GM12878 (cell line): ENCODE measurements around the gene MRPL1. TPM values are rescaled to one million over a fixed set of nuclear protein-coding genes. Genes with fewer than 3 reads are reported as not detected.

ENCODE experiments used
- ATF7 ChIP-seq: fragments of 450-650 bp; IDR thresholded peaks from 2 replicates; pipeline ENCODE4 v1.6.1; 2016; ENCODE audit warnings: low read depth, mild to moderate bottlenecking
- BACH1 ChIP-seq: fragments of 450-650 bp; IDR thresholded peaks from 2 replicates; pipeline ENCODE4 v1.6.1; 2017; ENCODE audit warnings: mild to moderate bottlenecking, borderline replicate concordance
- BMI1 ChIP-seq: fragments of 450-650 bp; IDR thresholded peaks from 2 replicates; pipeline ENCODE4 v1.6.1; 2016; ENCODE audit warnings: mild to moderate bottlenecking, moderate library complexity, borderline replicate concordance
- CREM ChIP-seq: IDR thresholded peaks from 2 replicates; pipeline ENCODE4 v1.6.1; 2014; ENCODE audit warnings: antibody characterized with exemption, low read depth
- E2F8 ChIP-seq: fragments of 450-650 bp; IDR thresholded peaks from 2 replicates; pipeline ENCODE4 v1.6.1; 2018; ENCODE audit warnings: mild to moderate bottlenecking, low read depth, moderate library complexity; ENCODE audit not compliant: partially characterized antibody
- E4F1 ChIP-seq: fragments of 450-650 bp; IDR thresholded peaks from 2 replicates; pipeline ENCODE4 v1.6.1; 2018; ENCODE audit warnings: borderline replicate concordance, mild to moderate bottlenecking; ENCODE audit not compliant: partially characterized antibody
- EED ChIP-seq: sonication (generic); IDR thresholded peaks from 2 replicates; pipeline ENCODE4 v1.6.1; 2016; ENCODE audit warnings: antibody characterized with exemption, low read depth
- EZH2 ChIP-seq: IDR thresholded peaks from 2 replicates; pipeline ENCODE4 v1.6.1; 2012; ENCODE audit warnings: low read depth, mild to moderate bottlenecking, control low read depth, inconsistent platforms, low read length, borderline replicate concordance; ENCODE audit not compliant: control insufficient read depth
- HCFC1 ChIP-seq: fragments of 150-350 bp; IDR thresholded peaks from 2 replicates; pipeline ENCODE4 v1.6.1; 2014; ENCODE audit warnings: low read length
- KAT2A ChIP-seq: conservative IDR thresholded peaks from 2 replicates; pipeline ENCODE4 v1.6.1; 2011; ENCODE audit warnings: low read depth, low read length; ENCODE audit not compliant: control insufficient read depth
- KDM1A ChIP-seq: fragments of 200-600 bp; sonication (generic); IDR thresholded peaks from 2 replicates; pipeline ENCODE4 v1.6.1; 2016; ENCODE audit warnings: borderline replicate concordance
- MEF2A ChIP-seq: IDR thresholded peaks from 2 replicates; pipeline ENCODE4 v1.6.1; 2011; ENCODE audit warnings: low read depth, mild to moderate bottlenecking, low read length, moderate library complexity; ENCODE audit not compliant: insufficient read depth
- NFIC ChIP-seq: IDR thresholded peaks from 2 replicates; pipeline ENCODE4 v1.6.1; 2012; ENCODE audit warnings: low read depth, mild to moderate bottlenecking, inconsistent platforms, low read length, moderate library complexity
- NR2F1 ChIP-seq: fragments of 450-650 bp; conservative IDR thresholded peaks from 2 replicates; pipeline ENCODE4 v1.6.1; 2017; ENCODE audit warnings: mild to moderate bottlenecking
- PBX3 ChIP-seq: IDR thresholded peaks from 2 replicates; pipeline ENCODE4 v1.6.1; 2011; ENCODE audit warnings: mild to moderate bottlenecking, low read depth, low read length, moderate library complexity; ENCODE audit not compliant: insufficient replicate concordance
- PML ChIP-seq: IDR thresholded peaks from 2 replicates; pipeline ENCODE4 v1.6.1; 2012; ENCODE audit warnings: low read length, inconsistent platforms
- RUNX3 ChIP-seq: IDR thresholded peaks from 2 replicates; pipeline ENCODE4 v1.6.1; 2012; ENCODE audit warnings: low read length, inconsistent platforms
- YY1 ChIP-seq: IDR thresholded peaks from 2 replicates; pipeline ENCODE4 v1.6.1; 2011; ENCODE audit warnings: low read depth, mild to moderate bottlenecking, low read length
- ZBTB11 ChIP-seq: fragments of 450-650 bp; formaldehyde crosslinking; IDR thresholded peaks from 2 replicates; pipeline ENCODE4 v1.5.0; 2022; ENCODE audit warnings: mild to moderate bottlenecking, missing genetic modification characterization
- polyA plus RNA-seq, 11 experiments: library from polyadenylated mRNA; depleted of rRNA in 4 of 11; unstranded in 6 of 11; stranded (reverse) in 5 of 11; fragments of >200 nt; fragmentation: Nextera tagmentation in 4 of 11; fragmentation: Illumina TruSeq in 1 of 11; extraction: Ambion mirVana in 4 of 11; extraction: Trizol in 1 of 11; gene quantifications; 1 replicate in 1 of 11; 2 replicates in 10 of 11; pipeline versions ENCODE4 v1.2.1 to v1.2.3, GENCODE V29; 2011 to 2016; ENCODE audit warnings: inconsistent platforms in 2 of 11, missing spikeins in 2 of 11, low read depth in 1 of 11
- total RNA-seq, 4 experiments: library from RNA; depleted of rRNA in 3 of 4; stranded (reverse); fragments of >200 nt in 3 of 4; fragmentation: Illumina TruSeq in 1 of 4; extraction: Trizol in 1 of 4; gene quantifications; 2 replicates each; pipeline versions ENCODE4 v1.2.1 to v1.2.3, GENCODE V29; 2013 to 2021

The MRPL1 gene
- total and polyA plus RNA-seq, 10 of the 15 experiments (the other 5 are each of a cell fraction or from before 2014, with no cell fraction given), result 20.2 to 35.7 (median 28.2) TPM

- TF ChIP-seq ZBTB11 (CRISPR knock-in tag) (no peak), NR2F1 (peak; percentile 46), HCFC1 (no peak), EZH2 (no peak), E2F8 (no peak), ATF7 (no peak), BACH1 (peak; percentile 83), PML (no peak), BMI1 (no peak), EED (0 out of 2 replicates have a peak, but pooled peaks have one; percentile 34), MEF2A (0 out of 2 replicates have a peak, but pooled peaks have one; percentile 3), RUNX3 (no peak; the same call in 1 of the 2 replicates), KAT2A (no peak), PBX3 (no peak), E4F1 (no peak), CREM (no peak), YY1 (peak; percentile 71; the same call in 1 of the 2 replicates), KDM1A (no peak), NFIC (no peak)
These were observed 43.8 kb upstream of the MRPL1 start, which contains the start of gene CNOT6L (continued) for GRCh38 chr4:77818602-77819403.
